ENCODE data around the gene UHRF2.
"Not testable (repeated sequence)": the region's sequence is repeated elsewhere in the genome, so short reads cannot be mapped to it uniquely, and the experiment has no call there.

UHRF2 gene

GRCh38 chr9:6412487-6413364, at the start of gene UHRF2:
Gene UHRF2, plus strand, starts transcription at chr9:6413199. Its CDS starts 292 bp downstream, at chr9:6413491.
- peak; percentile 98 for DNase-seq

GRCh38 chr9:6367128-6367890, 45.7 kb upstream of the UHRF2 start:
- DNase-seq, result no peak

GRCh38 chr9:6368831-6369230, 44.2 kb upstream of the UHRF2 start:
- DNase-seq, result no peak

GRCh38 chr9:6381477-6382012, 31.5 kb upstream of the UHRF2 start:
- DNase-seq, result not testable (repeated sequence)

GRCh38 chr9:6382681-6383080, 30.3 kb upstream of the UHRF2 start:
- DNase-seq, result no peak

- DNase-seq, result no peak
Measured at GRCh38 chr9:6383551-6384225, 29.3 kb upstream of the UHRF2 start.

- DNase-seq, result no peak
Measured at GRCh38 chr9:6384732-6385131, 28.3 kb upstream of the UHRF2 start.

- DNase-seq, result no peak
Measured at GRCh38 chr9:6399071-6399470, 13.9 kb upstream of the UHRF2 start.

- no peak for DNase-seq
Measured at GRCh38 chr9:6405371-6405770, 7.6 kb upstream of the UHRF2 start.

GRCh38 chr9:6407778-6408177, 5.2 kb upstream of the UHRF2 start:
- DNase-seq, result no peak

GRCh38 chr9:6408320-6408719, 4.7 kb upstream of the UHRF2 start:
- no peak for DNase-seq

- no peak for DNase-seq
Measured at GRCh38 chr9:6409811-6410210, 3.2 kb upstream of the UHRF2 start.

- peak; percentile 28 for DNase-seq
Measured at GRCh38 chr9:6410633-6411032, 2.4 kb upstream of the UHRF2 start.

GRCh38 chr9:6413365-6414246, 607 bp downstream of the UHRF2 start:
- no peak for DNase-seq

GRCh38 chr9:6414247-6414641, 1.2 kb downstream of the UHRF2 start:
- no peak for DNase-seq

- no peak for DNase-seq
Measured at GRCh38 chr9:6415266-6415665, 2.3 kb downstream of the UHRF2 start.

- DNase-seq, result peak; percentile 11
Measured at GRCh38 chr9:6417186-6417585, 4.2 kb downstream of the UHRF2 start.

GRCh38 chr9:6418764-6419163, 5.8 kb downstream of the UHRF2 start:
- DNase-seq, result no peak

- no peak for DNase-seq
Measured at GRCh38 chr9:6424940-6425339, 11.9 kb downstream of the UHRF2 start.

GRCh38 chr9:6426117-6426516, 13.1 kb downstream of the UHRF2 start:
- no peak for DNase-seq

GRCh38 chr9:6428940-6429889, 16.2 kb downstream of the UHRF2 start:
- DNase-seq, result no peak

Measured in GF-D8 (cell line).